HepG2 (cell line): ENCODE measurements around the gene POLR2F. TPM values are rescaled to one million over a fixed set of nuclear protein-coding genes. Genes with fewer than 3 reads are reported as not detected.

Experiments
- ATAC-seq: fragments of 200-7000 bp; cut with Tn5 transposase; 3 replicates; pipeline ENCODE4 v1.9.1; 2020; ENCODE audit warnings: mild to moderate bottlenecking, moderate library complexity
- BruUV-seq: library from RNA; stranded (reverse); fragments of 400-500 nt; replicated peaks from 2 replicates; lab custom pipeline; 2021; lab: Mats Ljungman, UMichigan
- CTCF ChIA-PET: fragments of 300-600 bp; formaldehyde crosslinking; extraction: SDS; loops from one replicate; lab custom pipeline; 2021; ENCODE audit warnings: low total read pairs, inconsistent platforms, low intra/inter-chr PET ratio; lab: Yijun Ruan, JAX
- POLR2A ChIA-PET: fragments of 350-600 bp; sonication (Branson Sonifier 250); formaldehyde crosslinking; loops from one replicate; lab custom pipeline; 2020; ENCODE audit warnings: antibody characterized with exemption, inconsistent platforms; lab: Yijun Ruan, JAX
- DNase-seq: peaks from one replicate; pipeline ENCODE4 v3.0.0-alpha.2; 2015; ENCODE audit warnings: low spot score
- FAIRE-seq: peaks from 3 replicates; lab custom pipeline; 2011; peaks lifted over from hg19 to GRCh38; lab: Jason Lieb, UNC
- H2AFZ ChIP-seq: one replicate; pipeline ENCODE4 v1.6.1; 2011; ENCODE audit warnings: low read length, inconsistent platforms
- H3K27ac ChIP-seq: fragments of 300-600 bp; 3 replicates; pipeline ENCODE4 v1.8.0; 2011; ENCODE audit warnings: mixed run types, mild to moderate bottlenecking, mixed read lengths, low read length, inconsistent platforms; ENCODE audit not compliant: insufficient read depth; ENCODE audit errors: extremely low read length
- H3K27me3 ChIP-seq, 2 experiments: fragments of 200-600 bp in 1 of 2; 2 replicates in 1 of 2; 3 replicates in 1 of 2; pipeline versions ENCODE4 v1.6.0 to v1.8.0; 2011; ENCODE audit warnings: low read length in 2 of 2, mild to moderate bottlenecking in 2 of 2, moderate library complexity in 2 of 2, inconsistent platforms in 1 of 2; ENCODE audit not compliant: insufficient read depth in 2 of 2, control insufficient read depth in 1 of 2
- H3K36me3 ChIP-seq, 2 experiments: fragments of 200-600 bp in 1 of 2; replicated peaks in 1 of 2; 2 replicates in 1 of 2; 3 replicates in 1 of 2; pipeline versions ENCODE4 v1.5.1 to v1.8.0; 2011; ENCODE audit warnings: low read length in 2 of 2, inconsistent platforms in 1 of 2; ENCODE audit not compliant: insufficient read depth in 2 of 2, control insufficient read depth in 1 of 2
- H3K4me1 ChIP-seq: 2 replicates; pipeline ENCODE4 v1.5.1; 2012; ENCODE audit warnings: low read length, inconsistent platforms; ENCODE audit not compliant: insufficient read depth
- H3K4me2 ChIP-seq: 2 replicates; pipeline ENCODE4 v1.6.0; 2011; ENCODE audit warnings: low read depth, low read length, inconsistent platforms
- H3K4me3 ChIP-seq, 3 experiments: fragments of 200-600 bp in 1 of 3; sonication (generic), shearing (Covaris generic) in 1 of 3; replicated peaks in 1 of 3; 2 replicates each; pipeline ENCODE4 v1.5.1; 2011 to 2016; ENCODE audit warnings: low read length in 3 of 3, inconsistent platforms in 2 of 3, low read depth in 2 of 3, mild to moderate bottlenecking in 2 of 3, control low read depth in 1 of 3, mixed read lengths in 1 of 3; ENCODE audit not compliant: insufficient read depth in 1 of 3
- H3K79me2 ChIP-seq: one replicate; pipeline ENCODE4 v1.6.1; 2011; ENCODE audit warnings: low read length, inconsistent platforms; ENCODE audit not compliant: insufficient read depth
- H3K9ac ChIP-seq: 2 replicates; pipeline ENCODE4 v1.6.0; 2011; ENCODE audit warnings: mild to moderate bottlenecking, low read depth, low read length, inconsistent platforms; ENCODE audit not compliant: insufficient read depth
- H3K9me3 ChIP-seq: 2 replicates; pipeline ENCODE4 v1.5.1; 2012; ENCODE audit warnings: mild to moderate bottlenecking, low read length
- H4K20me1 ChIP-seq: 2 replicates; pipeline ENCODE4 v1.6.0; 2011; ENCODE audit warnings: inconsistent platforms, mild to moderate bottlenecking, low read length, moderate library complexity; ENCODE audit not compliant: insufficient read depth
- BCL3 ChIP-seq: sonication (generic); formaldehyde crosslinking; IDR thresholded peaks from 2 replicates; pipeline ENCODE4 v1.5.1; 2020; ENCODE audit warnings: mild to moderate bottlenecking, missing genetic modification reagents, moderate library complexity
- PBX2 ChIP-seq: IDR thresholded peaks from 2 replicates; pipeline ENCODE4 v1.6.1; 2016; ENCODE audit warnings: control low read depth
- POGZ ChIP-seq: sonication (generic); formaldehyde crosslinking; IDR thresholded peaks from 2 replicates; pipeline ENCODE4 v1.4.0; 2020; ENCODE audit warnings: mild to moderate bottlenecking, missing genetic modification reagents
- ZNF292 ChIP-seq: sonication (generic); formaldehyde crosslinking; IDR thresholded peaks from 2 replicates; pipeline ENCODE4 v1.8.1; 2022; ENCODE audit warnings: mild to moderate bottlenecking, low read depth, missing genetic modification reagents, borderline replicate concordance
- WGBS: methylation state at CpG from one replicate; pipeline ENCODE4 v1.1.6; 2017; ENCODE audit warnings: low lambda C conversion rate; 5-methylcytosine and 5-hydroxymethylcytosine counted together
- in situ Hi-C: cut with HindIII; loops from 2 replicates; pipeline ENCODE4 v1.10.0; 2017; ENCODE audit warnings: low pct_unique_long_range_greater_than_20kb; ENCODE audit not compliant: extremely low pct_ligation_motif_present
- intact Hi-C: fragments of 100-400 bp; cut with micrococcal nuclease; formaldehyde crosslinking; loops from one replicate; pipeline ENCODE4 v1.10.0; 2022; ENCODE audit not compliant: unreplicated experiment
- polyA plus RNA-seq, 8 experiments: library from polyadenylated mRNA; depleted of rRNA in 3 of 8; stranded (reverse) in 7 of 8; unstranded in 1 of 8; fragments of >200 nt; fragmentation: Illumina TruSeq in 4 of 8; extraction: Trizol in 4 of 8; gene quantifications; 2 replicates each; pipeline versions ENCODE4 v1.2.1 to v1.2.3, GENCODE V29; 2011 to 2016; ENCODE audit warnings: low read depth in 4 of 8, missing spikeins in 1 of 8, mixed read lengths in 1 of 8; ENCODE audit not compliant: insufficient read depth in 1 of 8
- total RNA-seq, 5 experiments: library from RNA; depleted of rRNA; stranded (reverse); fragments of >200 nt; fragmentation: Illumina TruSeq; extraction: Trizol; gene quantifications; 2 replicates each; pipeline ENCODE4 v1.2.3, GENCODE V29; 2016; ENCODE audit warnings: low read depth in 1 of 5

POLR2F gene
- total and polyA plus RNA-seq, 2 of the 13 experiments (the other 11 are each of a cell fraction or from before 2014, with no cell fraction given), result 135 to 158 TPM

GRCh38 chr22:37996515-37997246 lies 43.2 kb downstream of the POLR2F start (continued):
- TF ChIP-seq BCL3 (CRISPR knock-in tag) (no peak), ZNF292 (CRISPR knock-in tag) (no peak)

GRCh38 chr22:37998543-37998942 lies 45.0 kb downstream of the POLR2F start:
- BruUV-seq, result no TSS peak
- DNase-seq, result peak; percentile 61
- Histone ChIP-seq H4K20me1 (no peaks in the 10 kb centered on the region), H2AFZ (no peak overlapping the region), H3K4me3 (peak overlapping the region in 1 of 3 experiments; percentile 5; a peak in 1 of 6 replicates), H3K9ac (no peak overlapping the region), H3K4me1 (peaks cover 63% of the 10 kb centered on the region), H3K9me3 (no peaks in the 10 kb centered on the region), H3K27me3 (peaks cover 0 to 8% of the 10 kb centered on the region in 2 experiments; a peak in 2 of 5 replicates), H3K4me2 (peak overlapping the region; percentile 24), H3K79me2 (no peaks in the 10 kb centered on the region)
- CTCF ChIA-PET, result no interaction called here
- FAIRE-seq, result no peak
- intact Hi-C loops, result no loop called here
- in situ Hi-C loops, result no loop called here
- TF ChIP-seq PBX2 (CRISPR knock-in tag) (peak; percentile 58; the same call in 1 of the 2 replicates), POGZ (CRISPR knock-in tag) (no peak)
- TF ChIP-seq, all 625 proteins: peak for 1
- 23% methylated on average over 7 of the region's 7 CpGs for WGBS
- H3K27ac ChIP-seq, result no peak overlapping the region
- peak; percentile 59 for ATAC-seq
- H3K36me3 ChIP-seq, result no peaks in the 10 kb centered on the region
- POLR2A ChIA-PET, result no interaction called here
